HepG2 (cell line): ENCODE measurements around the gene IL18. TPM values are rescaled to one million over a fixed set of nuclear protein-coding genes. Genes with fewer than 3 reads are reported as not detected.

Experiments used
- ATAC-seq: fragments of 200-7000 bp; cut with Tn5 transposase; 3 replicates; pipeline ENCODE4 v1.9.1; 2020; ENCODE audit warnings: mild to moderate bottlenecking, moderate library complexity
- BruUV-seq: library from RNA; stranded (reverse); fragments of 400-500 nt; replicated peaks from 2 replicates; lab custom pipeline; 2021; lab: Mats Ljungman, UMichigan
- CTCF ChIA-PET: fragments of 300-600 bp; formaldehyde crosslinking; extraction: SDS; loops from one replicate; lab custom pipeline; 2021; ENCODE audit warnings: low total read pairs, inconsistent platforms, low intra/inter-chr PET ratio; lab: Yijun Ruan, JAX
- POLR2A ChIA-PET: fragments of 350-600 bp; sonication (Branson Sonifier 250); formaldehyde crosslinking; loops from one replicate; lab custom pipeline; 2020; ENCODE audit warnings: antibody characterized with exemption, inconsistent platforms; lab: Yijun Ruan, JAX
- DNase-seq: peaks from one replicate; pipeline ENCODE4 v3.0.0-alpha.2; 2015; ENCODE audit warnings: low spot score
- FAIRE-seq: peaks from 3 replicates; lab custom pipeline; 2011; peaks lifted over from hg19 to GRCh38; lab: Jason Lieb, UNC
- H2AFZ ChIP-seq: one replicate; pipeline ENCODE4 v1.6.1; 2011; ENCODE audit warnings: low read length, inconsistent platforms
- H3K27ac ChIP-seq: fragments of 300-600 bp; 3 replicates; pipeline ENCODE4 v1.8.0; 2011; ENCODE audit warnings: mixed run types, mild to moderate bottlenecking, mixed read lengths, low read length, inconsistent platforms; ENCODE audit not compliant: insufficient read depth; ENCODE audit errors: extremely low read length
- H3K27me3 ChIP-seq, 2 experiments: fragments of 200-600 bp in 1 of 2; 2 replicates in 1 of 2; 3 replicates in 1 of 2; pipeline versions ENCODE4 v1.6.0 to v1.8.0; 2011; ENCODE audit warnings: low read length in 2 of 2, mild to moderate bottlenecking in 2 of 2, moderate library complexity in 2 of 2, inconsistent platforms in 1 of 2; ENCODE audit not compliant: insufficient read depth in 2 of 2, control insufficient read depth in 1 of 2
- H3K36me3 ChIP-seq, 2 experiments: fragments of 200-600 bp in 1 of 2; replicated peaks in 1 of 2; 2 replicates in 1 of 2; 3 replicates in 1 of 2; pipeline versions ENCODE4 v1.5.1 to v1.8.0; 2011; ENCODE audit warnings: low read length in 2 of 2, inconsistent platforms in 1 of 2; ENCODE audit not compliant: insufficient read depth in 2 of 2, control insufficient read depth in 1 of 2
- H3K4me1 ChIP-seq: 2 replicates; pipeline ENCODE4 v1.5.1; 2012; ENCODE audit warnings: low read length, inconsistent platforms; ENCODE audit not compliant: insufficient read depth
- H3K4me2 ChIP-seq: 2 replicates; pipeline ENCODE4 v1.6.0; 2011; ENCODE audit warnings: low read depth, low read length, inconsistent platforms
- H3K4me3 ChIP-seq, 3 experiments: fragments of 200-600 bp in 1 of 3; sonication (generic), shearing (Covaris generic) in 1 of 3; replicated peaks in 1 of 3; 2 replicates each; pipeline ENCODE4 v1.5.1; 2011 to 2016; ENCODE audit warnings: low read length in 3 of 3, inconsistent platforms in 2 of 3, low read depth in 2 of 3, mild to moderate bottlenecking in 2 of 3, control low read depth in 1 of 3, mixed read lengths in 1 of 3; ENCODE audit not compliant: insufficient read depth in 1 of 3
- H3K79me2 ChIP-seq: one replicate; pipeline ENCODE4 v1.6.1; 2011; ENCODE audit warnings: low read length, inconsistent platforms; ENCODE audit not compliant: insufficient read depth
- H3K9ac ChIP-seq: 2 replicates; pipeline ENCODE4 v1.6.0; 2011; ENCODE audit warnings: mild to moderate bottlenecking, low read depth, low read length, inconsistent platforms; ENCODE audit not compliant: insufficient read depth
- H3K9me3 ChIP-seq: 2 replicates; pipeline ENCODE4 v1.5.1; 2012; ENCODE audit warnings: mild to moderate bottlenecking, low read length
- H4K20me1 ChIP-seq: 2 replicates; pipeline ENCODE4 v1.6.0; 2011; ENCODE audit warnings: inconsistent platforms, mild to moderate bottlenecking, low read length, moderate library complexity; ENCODE audit not compliant: insufficient read depth
- KAT8 ChIP-seq: IDR thresholded peaks from 2 replicates; pipeline ENCODE4 v1.6.1; 2016; ENCODE audit warnings: missing genetic modification reagents, missing compliant biosample characterization
- KMT2B ChIP-seq: IDR thresholded peaks from 2 replicates; pipeline ENCODE4 v1.6.1; 2016; ENCODE audit warnings: missing genetic modification reagents, missing compliant biosample characterization
- MLXIP ChIP-seq: sonication (generic); formaldehyde crosslinking; IDR thresholded peaks from 2 replicates; pipeline ENCODE4 v1.9.0; 2021; ENCODE audit warnings: missing genetic modification reagents, borderline replicate concordance
- RXRA ChIP-seq: sonication (generic); formaldehyde crosslinking; IDR thresholded peaks from 2 replicates; pipeline ENCODE4 v1.5.1; 2020; ENCODE audit warnings: missing genetic modification reagents
- SRSF1 ChIP-seq: fragments of 200-400 bp; formaldehyde crosslinking; optimal IDR thresholded peaks from 2 replicates; pipeline ENCODE3; 2017; ENCODE audit warnings: mild to moderate bottlenecking, low read depth, low read length, moderate library complexity
- ZNF280D ChIP-seq: sonication (generic); formaldehyde crosslinking; IDR thresholded peaks from 2 replicates; pipeline ENCODE4 v1.5.1; 2020; ENCODE audit warnings: mild to moderate bottlenecking, missing genetic modification reagents
- ZNF44 ChIP-seq: sonication (generic); formaldehyde crosslinking; IDR thresholded peaks from 2 replicates; pipeline ENCODE4 v1.5.1; 2020; ENCODE audit warnings: mild to moderate bottlenecking, missing genetic modification reagents
- ZNF773 ChIP-seq: sonication (generic); formaldehyde crosslinking; IDR thresholded peaks from 2 replicates; pipeline ENCODE4 v1.4.0; 2020; ENCODE audit warnings: missing genetic modification reagents, borderline replicate concordance
- WGBS: methylation state at CpG from one replicate; pipeline ENCODE4 v1.1.6; 2017; ENCODE audit warnings: low lambda C conversion rate; 5-methylcytosine and 5-hydroxymethylcytosine counted together
- in situ Hi-C: cut with HindIII; loops from 2 replicates; pipeline ENCODE4 v1.10.0; 2017; ENCODE audit warnings: low pct_unique_long_range_greater_than_20kb; ENCODE audit not compliant: extremely low pct_ligation_motif_present
- intact Hi-C: fragments of 100-400 bp; cut with micrococcal nuclease; formaldehyde crosslinking; loops from one replicate; pipeline ENCODE4 v1.10.0; 2022; ENCODE audit not compliant: unreplicated experiment
- polyA plus RNA-seq, 8 experiments: library from polyadenylated mRNA; depleted of rRNA in 3 of 8; stranded (reverse) in 7 of 8; unstranded in 1 of 8; fragments of >200 nt; fragmentation: Illumina TruSeq in 4 of 8; extraction: Trizol in 4 of 8; gene quantifications; 2 replicates each; pipeline versions ENCODE4 v1.2.1 to v1.2.3, GENCODE V29; 2011 to 2016; ENCODE audit warnings: low read depth in 4 of 8, missing spikeins in 1 of 8, mixed read lengths in 1 of 8; ENCODE audit not compliant: insufficient read depth in 1 of 8
- total RNA-seq, 5 experiments: library from RNA; depleted of rRNA; stranded (reverse); fragments of >200 nt; fragmentation: Illumina TruSeq; extraction: Trizol; gene quantifications; 2 replicates each; pipeline ENCODE4 v1.2.3, GENCODE V29; 2016; ENCODE audit warnings: low read depth in 1 of 5
- TF ChIP-seq, protein P1 (sequence below): fragments of 450-650 bp; IDR thresholded peaks from 2 replicates; pipeline ENCODE4 v1.6.1; 2017; ENCODE audit warnings: mild to moderate bottlenecking
- TF ChIP-seq, protein P2 (sequence below): sonication (generic); formaldehyde crosslinking; IDR thresholded peaks from 2 replicates; pipeline ENCODE4 v1.4.0; 2020; ENCODE audit warnings: missing genetic modification reagents, low read depth, mild to moderate bottlenecking, borderline replicate concordance
- TF ChIP-seq, protein P3 (sequence below): IDR thresholded peaks from 2 replicates; pipeline ENCODE4 v1.6.1; 2016; ENCODE audit warnings: low read depth

Gene IL18
- total and polyA plus RNA-seq, 2 of the 13 experiments (the other 11 are each of a cell fraction or from before 2014, with no cell fraction given) = 0.89 to 2.7 TPM

DNA sequence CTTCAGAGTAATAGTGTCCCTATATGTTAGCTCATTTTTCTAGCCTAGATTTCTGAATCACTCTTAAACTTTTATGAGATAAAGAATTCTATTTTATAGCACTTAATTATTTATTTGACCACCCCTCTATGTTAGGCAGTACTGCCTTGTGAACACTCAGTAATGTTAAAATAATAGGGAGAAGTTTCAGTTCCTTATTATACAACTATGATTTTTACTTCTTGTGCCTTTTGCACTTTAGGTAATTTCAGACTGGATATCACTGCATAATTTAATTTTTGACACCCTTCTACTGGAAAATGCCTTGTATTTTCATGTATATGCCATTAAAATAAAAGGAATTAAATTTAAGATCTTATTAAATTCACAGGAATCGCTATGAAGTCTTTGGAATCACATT, 14.5 kb upstream of the IL18 start (continued):
- TF ChIP-seq, protein P1, sequence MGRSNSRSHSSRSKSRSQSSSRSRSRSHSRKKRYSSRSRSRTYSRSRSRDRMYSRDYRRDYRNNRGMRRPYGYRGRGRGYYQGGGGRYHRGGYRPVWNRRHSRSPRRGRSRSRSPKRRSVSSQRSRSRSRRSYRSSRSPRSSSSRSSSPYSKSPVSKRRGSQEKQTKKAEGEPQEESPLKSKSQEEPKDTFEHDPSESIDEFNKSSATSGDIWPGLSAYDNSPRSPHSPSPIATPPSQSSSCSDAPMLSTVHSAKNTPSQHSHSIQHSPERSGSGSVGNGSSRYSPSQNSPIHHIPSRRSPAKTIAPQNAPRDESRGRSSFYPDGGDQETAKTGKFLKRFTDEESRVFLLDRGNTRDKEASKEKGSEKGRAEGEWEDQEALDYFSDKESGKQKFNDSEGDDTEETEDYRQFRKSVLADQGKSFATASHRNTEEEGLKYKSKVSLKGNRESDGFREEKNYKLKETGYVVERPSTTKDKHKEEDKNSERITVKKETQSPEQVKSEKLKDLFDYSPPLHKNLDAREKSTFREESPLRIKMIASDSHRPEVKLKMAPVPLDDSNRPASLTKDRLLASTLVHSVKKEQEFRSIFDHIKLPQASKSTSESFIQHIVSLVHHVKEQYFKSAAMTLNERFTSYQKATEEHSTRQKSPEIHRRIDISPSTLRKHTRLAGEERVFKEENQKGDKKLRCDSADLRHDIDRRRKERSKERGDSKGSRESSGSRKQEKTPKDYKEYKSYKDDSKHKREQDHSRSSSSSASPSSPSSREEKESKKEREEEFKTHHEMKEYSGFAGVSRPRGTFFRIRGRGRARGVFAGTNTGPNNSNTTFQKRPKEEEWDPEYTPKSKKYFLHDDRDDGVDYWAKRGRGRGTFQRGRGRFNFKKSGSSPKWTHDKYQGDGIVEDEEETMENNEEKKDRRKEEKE = no peak
- no peak for TF ChIP-seq MLXIP
- TF ChIP-seq KMT2B (CRISPR knock-in tag) = no peak
- no peak for TF ChIP-seq ZNF773 (CRISPR knock-in tag)

- Histone ChIP-seq H2AFZ (no peak overlapping the region), H3K36me3 (no peaks in the 10 kb centered on the region), H3K27me3 (no peaks in the 10 kb centered on the region; a peak in 1 of 5 replicates), H3K27ac (no peak overlapping the region), H4K20me1 (no peaks in the 10 kb centered on the region), H3K4me1 (peaks cover 13% of the 10 kb centered on the region), H3K79me2 (no peaks in the 10 kb centered on the region), H3K4me3 (no peak overlapping the region), H3K9me3 (no peaks in the 10 kb centered on the region), H3K9ac (no peak overlapping the region), H3K4me2 (no peak overlapping the region)
- intact Hi-C loops (no loop called here), in situ Hi-C loops (loop anchor here (5.0 kb wide), 1 partner anchor 65 kb away; no protein-coding TSS in a partner anchor)
- no peak for ATAC-seq
- BruUV-seq = no TSS peak
- ChIA-PET POLR2A (no interaction called here), CTCF (no interaction called here)
- FAIRE-seq = no peak
- WGBS = 55% methylated on average over 4 of the region's 4 CpGs
- DNase-seq = no peak
- TF ChIP-seq, protein P2, sequence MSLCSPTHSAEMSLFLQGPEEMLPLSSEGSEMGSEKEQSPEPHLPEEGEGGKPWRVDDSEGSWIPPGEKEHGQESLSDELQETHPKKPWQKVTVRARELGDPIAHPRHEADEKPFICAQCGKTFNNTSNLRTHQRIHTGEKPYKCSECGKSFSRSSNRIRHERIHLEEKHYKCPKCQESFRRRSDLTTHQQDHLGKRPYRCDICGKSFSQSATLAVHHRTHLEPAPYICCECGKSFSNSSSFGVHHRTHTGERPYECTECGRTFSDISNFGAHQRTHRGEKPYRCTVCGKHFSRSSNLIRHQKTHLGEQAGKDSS (CRISPR knock-in tag) = no peak
- no peak for TF ChIP-seq SRSF1
- no peak for TF ChIP-seq ZNF44 (CRISPR knock-in tag)
- TF ChIP-seq, protein P3, sequence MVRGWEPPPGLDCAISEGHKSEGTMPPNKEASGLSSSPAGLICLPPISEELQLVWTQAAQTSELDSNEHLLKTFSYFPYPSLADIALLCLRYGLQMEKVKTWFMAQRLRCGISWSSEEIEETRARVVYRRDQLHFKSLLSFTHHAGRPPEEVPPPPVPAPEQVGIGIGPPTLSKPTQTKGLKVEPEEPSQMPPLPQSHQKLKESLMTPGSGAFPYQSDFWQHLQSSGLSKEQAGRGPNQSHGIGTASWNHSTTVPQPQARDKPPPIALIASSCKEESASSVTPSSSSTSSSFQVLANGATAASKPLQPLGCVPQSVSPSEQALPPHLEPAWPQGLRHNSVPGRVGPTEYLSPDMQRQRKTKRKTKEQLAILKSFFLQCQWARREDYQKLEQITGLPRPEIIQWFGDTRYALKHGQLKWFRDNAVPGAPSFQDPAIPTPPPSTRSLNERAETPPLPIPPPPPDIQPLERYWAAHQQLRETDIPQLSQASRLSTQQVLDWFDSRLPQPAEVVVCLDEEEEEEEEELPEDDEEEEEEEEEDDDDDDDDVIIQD (CRISPR knock-in tag) = no peak
- no peak for TF ChIP-seq RXRA
- TF ChIP-seq KAT8 = no peak
- TF ChIP-seq ZNF280D = no peak
These were observed 13.7 kb upstream of the IL18 start for GRCh38 chr11:112177589-112177988.
